K562 (cell line): ENCODE data around the gene DIP2C. TPM values are rescaled to one million over a fixed set of nuclear protein-coding genes. Genes with fewer than 3 reads are reported as not detected.

Experiments used
- ATAC-seq: fragments of 200-7000 bp; cut with Tn5 transposase; 3 replicates; pipeline ENCODE4 v1.9.1; 2020; ENCODE audit warnings: moderate library complexity
- BruUV-seq: library from RNA; stranded (reverse); fragments of 400-500 nt; replicated peaks from 2 replicates; lab custom pipeline; 2021; lab: Mats Ljungman, UMichigan
- CTCF ChIA-PET: fragments of 300-600 bp; formaldehyde crosslinking; extraction: SDS; loops from one replicate; lab custom pipeline; 2021; ENCODE audit warnings: low intra/inter-chr PET ratio; lab: Yijun Ruan, JAX
- POLR2A ChIA-PET: fragments of 300-600, 350-650 bp; sonication (Branson Sonifier 250); formaldehyde crosslinking; extraction: SDS; loops from one replicate; lab custom pipeline; 2021; ENCODE audit warnings: antibody characterized with exemption, inconsistent platforms; lab: Yijun Ruan, JAX
- DNase-seq, 4 experiments: peaks; one replicate each; pipeline versions ENCODE4 v3.0.0 to v3.0.0-alpha.2; 2011 to 2018; ENCODE audit warnings: low spot score in 3 of 4, mixed read lengths in 3 of 4; ENCODE audit errors: extremely low read depth in 1 of 4
- FAIRE-seq: peaks from 2 replicates; lab custom pipeline; 2011; peaks lifted over from hg19 to GRCh38; lab: Jason Lieb, UNC
- H2AFZ ChIP-seq: 2 replicates; pipeline ENCODE4 v1.6.0; 2011; ENCODE audit warnings: low read depth, low read length, control low read depth, inconsistent platforms
- H3K27ac ChIP-seq: fragments of 200-600 bp; 3 replicates; pipeline ENCODE4 v1.8.0; 2011; ENCODE audit warnings: low read depth, mild to moderate bottlenecking, control low read depth, inconsistent platforms, low read length, moderate library complexity, mixed read lengths; ENCODE audit errors: extremely low read depth
- H3K27me3 ChIP-seq, 2 experiments: fragments of 300-600 bp in 1 of 2; 2 replicates in 1 of 2; 3 replicates in 1 of 2; pipeline versions ENCODE4 v1.6.0 to v1.8.0; 2011; ENCODE audit warnings: inconsistent platforms in 2 of 2, low read length in 2 of 2, mild to moderate bottlenecking in 1 of 2, mixed read lengths in 1 of 2, moderate library complexity in 1 of 2; ENCODE audit not compliant: control insufficient read depth in 2 of 2, insufficient read depth in 2 of 2
- H3K36me3 ChIP-seq: fragments of 300-600 bp; 3 replicates; pipeline ENCODE4 v1.8.0; 2011; ENCODE audit warnings: mild to moderate bottlenecking, low read length, inconsistent platforms; ENCODE audit not compliant: control insufficient read depth, insufficient read depth
- H3K4me1 ChIP-seq, 2 experiments: fragments of 200-600 bp in 1 of 2; replicated peaks in 1 of 2; 2 replicates in 1 of 2; 3 replicates in 1 of 2; pipeline versions ENCODE4 v1.5.1 to v1.8.0; 2011; ENCODE audit warnings: inconsistent platforms in 2 of 2, low read length in 2 of 2, mild to moderate bottlenecking in 1 of 2, mixed read lengths in 1 of 2, moderate library complexity in 1 of 2; ENCODE audit not compliant: control insufficient read depth in 2 of 2, insufficient read depth in 2 of 2
- H3K4me2 ChIP-seq: 2 replicates; pipeline ENCODE4 v1.6.1; 2011; ENCODE audit warnings: low read length, control low read depth, inconsistent platforms, mixed read lengths; ENCODE audit not compliant: insufficient read depth
- H3K4me3 ChIP-seq: fragments of 200-600 bp; sonication (generic), shearing (Covaris generic); 2 replicates; pipeline ENCODE4 v1.5.1; 2016; ENCODE audit warnings: control low read depth, inconsistent platforms
- H3K79me2 ChIP-seq: fragments of 200-600 bp; 3 replicates; pipeline ENCODE4 v1.8.0; 2011; ENCODE audit warnings: low read length, inconsistent platforms; ENCODE audit not compliant: control insufficient read depth, insufficient read depth
- H3K9ac ChIP-seq, 2 experiments: 2 replicates each; pipeline versions ENCODE4 v1.6.0 to v1.6.1; 2011; ENCODE audit warnings: low read depth in 2 of 2, low read length in 2 of 2, control low read depth in 1 of 2, inconsistent platforms in 1 of 2, mild to moderate bottlenecking in 1 of 2, mixed read lengths in 1 of 2; ENCODE audit not compliant: insufficient read depth in 1 of 2
- H3K9me1 ChIP-seq: one replicate; pipeline ENCODE4 v1.6.0; 2011; ENCODE audit warnings: inconsistent platforms, mild to moderate bottlenecking, low read length, moderate library complexity; ENCODE audit not compliant: control insufficient read depth, insufficient read depth
- H3K9me3 ChIP-seq: replicated peaks from 2 replicates; pipeline ENCODE4 v1.5.1; 2011; ENCODE audit warnings: low read depth, low read length, inconsistent platforms; ENCODE audit not compliant: control insufficient read depth, insufficient read depth
- H4K20me1 ChIP-seq: replicated peaks from 2 replicates; pipeline ENCODE4 v1.6.1; 2011; ENCODE audit warnings: low read length, inconsistent platforms, mixed read lengths; ENCODE audit not compliant: control insufficient read depth, insufficient read depth
- CBX2 ChIP-seq: fragments of 200-600 bp; sonication (generic); IDR thresholded peaks from one replicate; pipeline ENCODE4 v1.6.1; 2012; ENCODE audit warnings: mild to moderate bottlenecking, low read length, inconsistent platforms; ENCODE audit not compliant: insufficient read depth, poor library complexity, severe bottlenecking
- CBX3 ChIP-seq, 2 experiments: IDR thresholded peaks; 1 replicate in 1 of 2; 2 replicates in 1 of 2; pipeline ENCODE4 v1.6.1; 2012; ENCODE audit warnings: inconsistent platforms in 2 of 2, low read length in 2 of 2, borderline replicate concordance in 1 of 2, control low read depth in 1 of 2
- CCAR2 ChIP-seq: fragments of 200-400 bp; formaldehyde crosslinking; IDR thresholded peaks from 2 replicates; pipeline ENCODE4 v1.6.1; 2017; ENCODE audit warnings: mild to moderate bottlenecking, low read depth, low read length
- SNIP1 ChIP-seq: fragments of 450-650 bp; IDR thresholded peaks from 2 replicates; pipeline ENCODE4 v1.7.1; 2017; ENCODE audit warnings: low read depth, mild to moderate bottlenecking
- ZNF778 ChIP-seq: fragments of 450-650 bp; formaldehyde crosslinking; IDR thresholded peaks from 2 replicates; pipeline ENCODE4 v1.4.0; 2020; ENCODE audit warnings: mild to moderate bottlenecking, moderate library complexity
- WGBS: fragments of 100-300 bp; shearing (Covaris generic); methylation state at CpG from one replicate; pipeline ENCODE4 v1.1.6; 2016; ENCODE audit warnings: low coverage, mixed read lengths; ENCODE audit not compliant: insufficient coverage; ENCODE audit errors: missing lambda C conversion rate; 5-methylcytosine and 5-hydroxymethylcytosine counted together
- in situ Hi-C: fragments of 300-500 bp; cut with MboI; formaldehyde crosslinking; loops from 4 replicates; pipeline ENCODE4 v1.15.0; 2018; ENCODE audit warnings: inconsistent platforms, mixed read lengths
- intact Hi-C: fragments of 100-400 bp; cut with micrococcal nuclease; formaldehyde crosslinking; loops from 2 replicates; pipeline ENCODE4 v1.14.2; 2022
- polyA plus RNA-seq, 8 experiments: library from polyadenylated mRNA; depleted of rRNA in 4 of 8; stranded (reverse) in 5 of 8; unstranded in 3 of 8; fragments of >200 nt; fragmentation: Nextera tagmentation in 2 of 8; fragmentation: Illumina TruSeq in 1 of 8; extraction: Ambion mirVana in 2 of 8; extraction: Trizol in 1 of 8; gene quantifications; 2 replicates each; pipeline versions ENCODE4 v1.2.1 to v1.2.3, GENCODE V29; 2011 to 2014; ENCODE audit warnings: inconsistent platforms in 1 of 8, missing spikeins in 1 of 8
- total RNA-seq, 7 experiments: library from RNA; depleted of rRNA in 6 of 7; stranded (reverse); fragments of >200 nt in 6 of 7; fragmentation: Illumina TruSeq in 2 of 7; extraction: Trizol in 2 of 7; gene quantifications; 2 replicates each; pipeline versions ENCODE4 v1.2.1 to v1.2.3, GENCODE V29; 2011 to 2021; ENCODE audit warnings: low replicate concordance in 1 of 7
- TF ChIP-seq, protein P1 (sequence below), 2 experiments: fragments of 450-650 bp; IDR thresholded peaks; 2 replicates each; pipeline ENCODE4 v1.6.1; 2016; ENCODE audit warnings: mild to moderate bottlenecking in 2 of 2, borderline replicate concordance in 1 of 2, low read depth in 1 of 2, moderate library complexity in 1 of 2

Gene DIP2C
- total and polyA plus RNA-seq, 9 of the 15 experiments (the other 6 are each of a cell fraction or from before 2014, with no cell fraction given): 0.01 TPM; not detected in 8

DNA sequence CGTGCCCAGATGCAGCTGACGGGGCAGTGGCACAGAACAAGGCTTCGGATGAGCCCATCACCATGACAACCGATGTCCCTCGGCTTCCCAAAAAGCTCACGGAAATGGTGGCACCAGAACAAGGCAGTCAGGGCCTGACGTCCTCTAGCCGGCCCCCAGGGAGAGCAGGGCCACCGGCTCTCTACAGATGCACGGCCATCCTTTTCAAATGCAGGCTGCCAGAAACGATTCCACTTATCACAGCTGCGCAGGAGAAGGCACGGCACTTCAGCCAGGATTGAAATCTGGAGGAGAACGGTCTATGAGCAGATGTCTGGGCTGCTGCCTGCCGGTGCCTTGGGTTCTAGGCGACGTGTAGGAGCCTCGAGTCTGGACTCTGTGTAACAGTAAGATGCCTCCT is 330.4 kb downstream of the DIP2C start (continued):
- TF ChIP-seq ZNF778 (CRISPR knock-in tag) (no peak), SNIP1 (no peak), CBX3 (IDR thresholded peaks at IDR 0.05; ENCODE audit: borderline replicate concordance in 1 of 2, low read length in 2 of 2) (no peak), CCAR2 (no peak)

DNA sequence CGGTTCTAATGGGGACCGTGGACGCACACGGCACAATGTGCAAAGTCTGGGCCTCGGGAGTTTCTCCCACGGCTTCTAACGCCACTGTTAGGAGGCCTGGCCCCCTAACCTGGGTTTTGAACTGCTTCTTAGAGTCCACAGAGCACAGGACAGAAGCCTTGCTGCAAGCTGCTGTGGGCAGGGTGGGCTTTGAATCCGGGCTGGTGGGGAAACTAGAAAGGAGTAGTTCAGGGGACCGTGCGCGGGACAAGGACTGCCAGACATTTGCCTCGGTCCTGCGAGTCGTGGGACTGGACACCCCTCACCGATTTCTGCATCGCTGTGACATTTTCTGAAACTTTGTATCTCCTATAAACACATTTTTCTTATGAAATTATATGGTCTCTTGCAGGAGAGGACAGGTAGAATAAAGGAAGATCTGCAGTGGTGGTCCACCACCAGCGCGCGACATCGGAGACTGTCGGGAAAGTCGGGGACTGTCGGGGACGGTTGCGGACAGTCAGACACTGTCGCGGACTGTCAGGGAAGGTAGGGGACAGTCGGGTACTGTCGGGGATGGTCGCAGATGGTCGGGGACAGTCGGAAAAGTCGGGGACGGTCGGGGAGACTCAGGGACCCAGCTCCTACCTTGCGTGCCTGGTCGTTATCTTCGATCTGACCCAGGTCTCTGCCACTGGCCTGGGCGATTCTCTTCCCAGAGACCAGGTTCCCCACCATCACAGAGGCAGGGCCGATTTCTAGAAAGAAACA is 332.1 kb downstream of the DIP2C start:
- in situ Hi-C loops: no loop called here
- CTCF ChIA-PET: no interaction called here
- H3K9me1 ChIP-seq: no peaks in the 10 kb centered on the region
- TF ChIP-seq, protein P1, sequence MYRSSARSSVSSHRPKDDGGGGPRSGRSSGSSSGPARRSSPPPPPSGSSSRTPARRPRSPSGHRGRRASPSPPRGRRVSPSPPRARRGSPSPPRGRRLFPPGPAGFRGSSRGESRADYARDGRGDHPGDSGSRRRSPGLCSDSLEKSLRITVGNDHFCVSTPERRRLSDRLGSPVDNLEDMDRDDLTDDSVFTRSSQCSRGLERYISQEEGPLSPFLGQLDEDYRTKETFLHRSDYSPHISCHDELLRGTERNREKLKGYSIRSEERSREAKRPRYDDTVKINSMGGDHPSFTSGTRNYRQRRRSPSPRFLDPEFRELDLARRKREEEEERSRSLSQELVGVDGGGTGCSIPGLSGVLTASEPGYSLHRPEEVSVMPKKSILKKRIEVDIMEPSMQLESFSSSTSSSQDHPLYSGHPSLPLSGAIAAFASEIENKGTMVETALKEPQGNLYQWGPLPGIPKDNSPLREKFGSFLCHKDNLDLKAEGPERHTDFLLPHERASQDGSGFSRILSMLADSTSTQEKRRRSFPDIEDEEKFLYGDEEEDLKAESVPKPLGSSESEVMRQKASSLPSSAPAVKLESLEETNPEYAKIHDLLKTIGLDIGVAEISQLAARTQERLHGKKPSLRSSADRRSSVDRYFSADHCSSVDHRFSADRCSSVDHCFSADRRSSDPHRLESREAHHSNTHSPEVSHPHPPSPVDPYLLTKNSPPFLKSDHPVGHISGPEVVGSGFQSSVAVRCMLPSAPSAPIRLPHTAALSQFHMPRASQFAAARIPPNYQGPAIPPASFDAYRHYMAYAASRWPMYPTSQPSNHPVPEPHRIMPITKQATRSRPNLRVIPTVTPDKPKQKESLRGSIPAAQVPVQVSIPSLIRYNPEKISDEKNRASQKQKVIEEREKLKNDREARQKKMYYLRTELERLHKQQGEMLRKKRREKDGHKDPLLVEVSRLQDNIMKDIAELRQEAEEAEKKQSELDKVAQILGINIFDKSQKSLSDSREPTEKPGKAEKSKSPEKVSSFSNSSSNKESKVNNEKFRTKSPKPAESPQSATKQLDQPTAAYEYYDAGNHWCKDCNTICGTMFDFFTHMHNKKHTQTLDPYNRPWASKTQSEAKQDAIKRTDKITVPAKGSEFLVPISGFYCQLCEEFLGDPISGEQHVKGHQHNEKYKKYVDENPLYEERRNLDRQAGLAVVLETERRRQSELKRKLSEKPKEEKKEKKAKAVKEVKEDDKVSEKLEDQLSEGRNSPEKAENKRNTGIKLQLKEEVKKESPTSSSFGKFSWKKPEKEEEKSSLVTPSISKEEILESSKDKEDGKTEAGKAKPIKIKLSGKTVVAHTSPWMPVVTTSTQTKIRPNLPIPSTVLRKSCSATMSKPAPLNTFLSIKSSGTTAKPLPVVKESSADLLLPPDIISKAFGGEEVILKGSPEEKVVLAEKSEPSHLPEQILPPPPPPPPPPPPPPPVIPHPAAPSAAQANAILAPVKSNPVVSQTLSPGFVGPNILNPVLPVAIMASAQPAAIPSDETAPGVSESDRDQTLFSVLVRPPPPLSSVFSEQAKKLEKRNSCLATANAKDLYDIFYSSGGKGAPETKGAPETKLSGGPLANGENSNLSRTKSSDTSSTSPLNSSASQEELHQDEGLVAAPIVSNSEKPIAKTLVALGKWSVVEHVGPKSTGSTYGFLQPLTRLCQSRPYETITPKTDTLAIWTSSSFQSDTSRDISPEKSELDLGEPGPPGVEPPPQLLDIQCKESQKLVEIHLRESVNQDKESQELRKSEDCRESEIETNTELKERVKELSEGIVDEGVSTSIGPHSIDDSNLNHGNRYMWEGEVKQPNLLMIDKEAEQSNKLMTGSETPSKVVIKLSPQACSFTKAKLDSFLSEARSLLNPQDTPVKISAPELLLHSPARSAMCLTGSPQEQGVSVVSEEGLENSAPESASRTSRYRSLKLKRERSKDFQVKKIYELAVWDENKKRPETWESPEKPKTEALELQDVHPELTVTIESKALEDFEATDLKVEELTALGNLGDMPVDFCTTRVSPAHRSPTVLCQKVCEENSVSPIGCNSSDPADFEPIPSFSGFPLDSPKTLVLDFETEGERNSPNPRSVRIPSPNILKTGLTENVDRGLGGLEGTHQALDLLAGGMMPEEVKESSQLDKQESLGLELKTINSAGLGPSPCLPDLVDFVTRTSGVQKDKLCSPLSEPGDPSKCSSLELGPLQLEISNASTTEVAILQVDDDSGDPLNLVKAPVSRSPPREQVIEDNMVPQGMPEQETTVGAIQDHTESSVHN (IDR thresholded peaks at IDR 0.05; ENCODE audit: borderline replicate concordance in 1 of 2, low read depth in 1 of 2): no peak
- peak; percentile 43 for TF ChIP-seq CBX2
- TF ChIP-seq, all 486 proteins: peak for 1
- Histone ChIP-seq H4K20me1 (peaks cover 8% of the 10 kb centered on the region; the same call in 1 of the 2 replicates), H3K27ac (no peak overlapping the region), H3K4me2 (no peak overlapping the region), H3K9ac (no peak overlapping the region), H3K27me3 (peaks cover 68 to 91% of the 10 kb centered on the region in 2 experiments), H3K4me1 (no peaks in the 10 kb centered on the region), H3K79me2 (no peaks in the 10 kb centered on the region), H3K36me3 (no peaks in the 10 kb centered on the region), H3K4me3 (no peak overlapping the region), H3K9me3 (no peaks in the 10 kb centered on the region), H2AFZ (no peak overlapping the region)
- ATAC-seq: no peak
- DNase-seq: no peak
- FAIRE-seq: no peak
- intact Hi-C loops: no loop called here
- POLR2A ChIA-PET: no interaction called here
- 18% methylated on average over 39 of the region's 40 CpGs for WGBS
- BruUV-seq: no TSS peak
